Measurements from ENCODE around the gene PRKAG2. TPM values are rescaled to one million over a fixed set of nuclear protein-coding genes. Genes with fewer than 3 reads are reported as not detected.

PRKAG2 gene
- total RNA-seq, 2 donors from 2014 or later = 21.6 to 31.7 TPM

GRCh38 chr7:151637781-151638261 lies 239.1 kb downstream of the PRKAG2 start:
- no peak for ATAC-seq (replicated peaks)
- no peaks in the 10 kb centered on the region for H3K27me3 Mint-ChIP-seq
- H3K36me3 Mint-ChIP-seq (ENCODE audit: low read depth) = peaks cover 1% of the 10 kb centered on the region
- H3K4me3 Mint-ChIP-seq = no peak overlapping the region
- peaks cover 12% of the 10 kb centered on the region for H3K4me1 Mint-ChIP-seq
- H3K9me3 Mint-ChIP-seq = peaks cover 4% of the 10 kb centered on the region
- no peak overlapping the region for H3K27ac Mint-ChIP-seq

GRCh38 chr7:151634643-151635042 lies 242.3 kb downstream of the PRKAG2 start:
- peaks cover 6% of the 10 kb centered on the region for H3K36me3 Mint-ChIP-seq (ENCODE audit: low read depth)
- no peak overlapping the region for H3K27ac Mint-ChIP-seq
- no peak for ATAC-seq (replicated peaks)
- H3K4me3 Mint-ChIP-seq = no peak overlapping the region
- H3K4me1 Mint-ChIP-seq = peaks cover 16% of the 10 kb centered on the region
- peaks cover 4% of the 10 kb centered on the region for H3K9me3 Mint-ChIP-seq
- no peaks in the 10 kb centered on the region for H3K27me3 Mint-ChIP-seq

- Mint-ChIP-seq H3K27ac (peak overlapping the region; percentile 97), H3K4me1 (peaks cover 16% of the 10 kb centered on the region)
- no peak for ATAC-seq (replicated peaks)
Observed at GRCh38 chr7:151633516-151633812, 243.5 kb downstream of the PRKAG2 start.

GRCh38 chr7:151632750-151633515 lies 244.0 kb downstream of the PRKAG2 start:
- Mint-ChIP-seq H3K27me3 (no peaks in the 10 kb centered on the region), H3K36me3 (ENCODE audit: low read depth) (peaks cover 6% of the 10 kb centered on the region), H3K4me1 (peaks cover 16% of the 10 kb centered on the region), H3K4me3 (peak overlapping the region; percentile 97), H3K27ac (peak overlapping the region; percentile 97), H3K9me3 (peaks cover 4% of the 10 kb centered on the region)
- ATAC-seq (replicated peaks) = peak; percentile 75

More at GRCh38 chr7:151633516-151633812, 243.5 kb downstream of the PRKAG2 start:
- Mint-ChIP-seq H3K9me3 (peaks cover 4% of the 10 kb centered on the region), H3K4me3 (peak overlapping the region; percentile 97), H3K36me3 (ENCODE audit: low read depth) (peaks cover 6% of the 10 kb centered on the region), H3K27me3 (no peaks in the 10 kb centered on the region)

GRCh38 chr7:151631953-151632749 lies 244.8 kb downstream of the PRKAG2 start:
- H3K36me3 Mint-ChIP-seq (ENCODE audit: low read depth) = peaks cover 6% of the 10 kb centered on the region
- peaks cover 4% of the 10 kb centered on the region for H3K9me3 Mint-ChIP-seq
- peak overlapping the region; percentile 97 for H3K4me3 Mint-ChIP-seq
- peaks cover 16% of the 10 kb centered on the region for H3K4me1 Mint-ChIP-seq
- H3K27me3 Mint-ChIP-seq = no peaks in the 10 kb centered on the region
- ATAC-seq (replicated peaks) = peak; percentile 78
- peak overlapping the region; percentile 97 for H3K27ac Mint-ChIP-seq

- H3K36me3 Mint-ChIP-seq (ENCODE audit: low read depth) = peaks cover 6% of the 10 kb centered on the region
- ATAC-seq (replicated peaks) = peak; percentile 15
- H3K4me3 Mint-ChIP-seq = peak overlapping the region; percentile 92
- H3K27ac Mint-ChIP-seq = peak overlapping the region; percentile 84
- H3K27me3 Mint-ChIP-seq = no peaks in the 10 kb centered on the region
- peaks cover 16% of the 10 kb centered on the region for H3K4me1 Mint-ChIP-seq
- peaks cover 4% of the 10 kb centered on the region for H3K9me3 Mint-ChIP-seq
Observed at GRCh38 chr7:151631570-151631952, 245.4 kb downstream of the PRKAG2 start.

- Mint-ChIP-seq H3K4me1 (peaks cover 16% of the 10 kb centered on the region), H3K4me3 (peak overlapping the region; percentile 92), H3K9me3 (peaks cover 4% of the 10 kb centered on the region), H3K27ac (peak overlapping the region; percentile 84), H3K27me3 (no peaks in the 10 kb centered on the region), H3K36me3 (ENCODE audit: low read depth) (peaks cover 6% of the 10 kb centered on the region)
- ATAC-seq (replicated peaks) = no peak
Observed at GRCh38 chr7:151630851-151631569, 245.9 kb downstream of the PRKAG2 start.

GRCh38 chr7:151630358-151630757 lies 246.6 kb downstream of the PRKAG2 start:
- H3K27ac Mint-ChIP-seq = no peak overlapping the region
- H3K9me3 Mint-ChIP-seq = peaks cover 4% of the 10 kb centered on the region
- no peak for ATAC-seq (replicated peaks)
- peaks cover 8% of the 10 kb centered on the region for H3K36me3 Mint-ChIP-seq (ENCODE audit: low read depth)
- no peaks in the 10 kb centered on the region for H3K27me3 Mint-ChIP-seq
- H3K4me1 Mint-ChIP-seq = peaks cover 19% of the 10 kb centered on the region
- H3K4me3 Mint-ChIP-seq = peak overlapping the region; percentile 92

- H3K9me3 Mint-ChIP-seq = peaks cover 4% of the 10 kb centered on the region
Observed at GRCh38 chr7:151629713-151630272, 247.1 kb downstream of the PRKAG2 start.

GRCh38 chr7:151628846-151629604 lies 247.9 kb downstream of the PRKAG2 start:
- no peak overlapping the region for H3K27ac Mint-ChIP-seq
- ATAC-seq (replicated peaks) = no peak
- H3K4me1 Mint-ChIP-seq = peaks cover 29% of the 10 kb centered on the region
- peaks cover 4% of the 10 kb centered on the region for H3K9me3 Mint-ChIP-seq
- H3K27me3 Mint-ChIP-seq = no peaks in the 10 kb centered on the region
- peaks cover 13% of the 10 kb centered on the region for H3K36me3 Mint-ChIP-seq (ENCODE audit: low read depth)
- H3K4me3 Mint-ChIP-seq = no peak overlapping the region

More at GRCh38 chr7:151629713-151630272, 247.1 kb downstream of the PRKAG2 start:
- H3K27ac Mint-ChIP-seq = no peak overlapping the region
- ATAC-seq (replicated peaks) = no peak
- H3K4me3 Mint-ChIP-seq = no peak overlapping the region
- peaks cover 13% of the 10 kb centered on the region for H3K36me3 Mint-ChIP-seq (ENCODE audit: low read depth)
- peaks cover 24% of the 10 kb centered on the region for H3K4me1 Mint-ChIP-seq
- H3K27me3 Mint-ChIP-seq = no peaks in the 10 kb centered on the region

- no peak overlapping the region for H3K27ac Mint-ChIP-seq
- no peak overlapping the region for H3K4me3 Mint-ChIP-seq
- no peaks in the 10 kb centered on the region for H3K9me3 Mint-ChIP-seq
- no peaks in the 10 kb centered on the region for H3K27me3 Mint-ChIP-seq
- no peak for ATAC-seq (replicated peaks)
- H3K4me1 Mint-ChIP-seq = peaks cover 24% of the 10 kb centered on the region
- peaks cover 8% of the 10 kb centered on the region for H3K36me3 Mint-ChIP-seq (ENCODE audit: low read depth)
Observed at GRCh38 chr7:151626422-151627115, 250.3 kb downstream of the PRKAG2 start.

GRCh38 chr7:151625606-151626005 lies 251.3 kb downstream of the PRKAG2 start:
- Mint-ChIP-seq H3K4me1 (peaks cover 18% of the 10 kb centered on the region), H3K4me3 (no peak overlapping the region), H3K36me3 (ENCODE audit: low read depth) (peaks cover 8% of the 10 kb centered on the region), H3K27me3 (no peaks in the 10 kb centered on the region), H3K27ac (no peak overlapping the region), H3K9me3 (no peaks in the 10 kb centered on the region)
- ATAC-seq (replicated peaks) = no peak

GRCh38 chr7:151624246-151624928 lies 252.5 kb downstream of the PRKAG2 start:
- Mint-ChIP-seq H3K27me3 (no peaks in the 10 kb centered on the region), H3K36me3 (ENCODE audit: low read depth) (peaks cover 12% of the 10 kb centered on the region), H3K4me1 (peaks cover 18% of the 10 kb centered on the region), H3K27ac (peak overlapping the region; percentile 18), H3K9me3 (no peaks in the 10 kb centered on the region), H3K4me3 (no peak overlapping the region)
- no peak for ATAC-seq (replicated peaks)
